ENCODE measurements around the gene CHMP4B.

The CHMP4B gene

GRCh38 chr20:33866398-33867100, 55.4 kb downstream of the CHMP4B start:
- no peak overlapping the region for H3K4me3 ChIP-seq (ENCODE audit: low read length)
- H3K36me3 ChIP-seq (ENCODE audit: insufficient read depth, low read length): no peaks in the 10 kb centered on the region
- H3K27me3 ChIP-seq (ENCODE audit: insufficient read depth, low read length): no peaks in the 10 kb centered on the region
- H3K9me3 ChIP-seq (ENCODE audit: insufficient read depth, low read depth, low read length): no peaks in the 10 kb centered on the region
- 90% methylated on average over 11 of the region's 11 CpGs for WGBS
- no peak overlapping the region for H3K27ac ChIP-seq (ENCODE audit: low read depth, low read length)
- H3K9ac ChIP-seq (ENCODE audit: low read depth, low read length): no peak overlapping the region
- peaks cover 3% of the 10 kb centered on the region; the same call in 1 of the 2 replicates for H3K4me1 ChIP-seq (ENCODE audit: insufficient read depth, low read length)

GRCh38 chr20:33868042-33868441, 56.9 kb downstream of the CHMP4B start:
- H3K27ac ChIP-seq (ENCODE audit: low read depth, low read length): no peak overlapping the region
- no peaks in the 10 kb centered on the region for H3K36me3 ChIP-seq (ENCODE audit: insufficient read depth, low read length)
- WGBS: 90% methylated on average over 7 of the region's 7 CpGs
- H3K4me3 ChIP-seq (ENCODE audit: low read length): no peak overlapping the region
- H3K9ac ChIP-seq (ENCODE audit: low read depth, low read length): no peak overlapping the region
- H3K9me3 ChIP-seq (ENCODE audit: insufficient read depth, low read depth, low read length): no peaks in the 10 kb centered on the region
- peaks cover 3% of the 10 kb centered on the region; the same call in 1 of the 2 replicates for H3K4me1 ChIP-seq (ENCODE audit: insufficient read depth, low read length)
- no peaks in the 10 kb centered on the region for H3K27me3 ChIP-seq (ENCODE audit: insufficient read depth, low read length)

GRCh38 chr20:33868595-33868994, 57.4 kb downstream of the CHMP4B start:
- H3K27me3 ChIP-seq (ENCODE audit: insufficient read depth, low read length): no peaks in the 10 kb centered on the region
- no peak overlapping the region for H3K9ac ChIP-seq (ENCODE audit: low read depth, low read length)
- no peaks in the 10 kb centered on the region for H3K36me3 ChIP-seq (ENCODE audit: insufficient read depth, low read length)
- no peak overlapping the region for H3K27ac ChIP-seq (ENCODE audit: low read depth, low read length)
- H3K4me1 ChIP-seq (ENCODE audit: insufficient read depth, low read length): no peaks in the 10 kb centered on the region
- H3K4me3 ChIP-seq (ENCODE audit: low read length): no peak overlapping the region
- 90% methylated on average over 6 of the region's 6 CpGs for WGBS
- no peaks in the 10 kb centered on the region for H3K9me3 ChIP-seq (ENCODE audit: insufficient read depth, low read depth, low read length)

- no peaks in the 10 kb centered on the region for H3K4me1 ChIP-seq (ENCODE audit: insufficient read depth, low read length)
- no peaks in the 10 kb centered on the region for H3K27me3 ChIP-seq (ENCODE audit: insufficient read depth, low read length)
- no peak overlapping the region for H3K27ac ChIP-seq (ENCODE audit: low read depth, low read length)
- 87% methylated on average over 5 of the region's 5 CpGs for WGBS
- H3K36me3 ChIP-seq (ENCODE audit: insufficient read depth, low read length): no peaks in the 10 kb centered on the region
- H3K9me3 ChIP-seq (ENCODE audit: insufficient read depth, low read depth, low read length): no peaks in the 10 kb centered on the region
- no peak overlapping the region for H3K9ac ChIP-seq (ENCODE audit: low read depth, low read length)
- H3K4me3 ChIP-seq (ENCODE audit: low read length): no peak overlapping the region
Measured at GRCh38 chr20:33869283-33869682, 58.1 kb downstream of the CHMP4B start.

GRCh38 chr20:33871362-33871761, 60.2 kb downstream of the CHMP4B start:
- Histone ChIP-seq H3K36me3 (ENCODE audit: insufficient read depth, low read length) (no peaks in the 10 kb centered on the region), H3K9ac (ENCODE audit: low read depth, low read length) (no peak overlapping the region), H3K4me1 (ENCODE audit: insufficient read depth, low read length) (no peaks in the 10 kb centered on the region), H3K27ac (ENCODE audit: low read depth, low read length) (no peak overlapping the region), H3K4me3 (ENCODE audit: low read length) (no peak overlapping the region), H3K27me3 (ENCODE audit: insufficient read depth, low read length) (no peaks in the 10 kb centered on the region), H3K9me3 (ENCODE audit: insufficient read depth, low read depth, low read length) (no peaks in the 10 kb centered on the region)
- 96% methylated on average over 12 of the region's 12 CpGs for WGBS

- H3K9me3 ChIP-seq (ENCODE audit: insufficient read depth, low read depth, low read length): peaks cover 6% of the 10 kb centered on the region
- no peak overlapping the region for H3K4me3 ChIP-seq (ENCODE audit: low read length)
- H3K36me3 ChIP-seq (ENCODE audit: insufficient read depth, low read length): no peaks in the 10 kb centered on the region
- 75% methylated on average over 7 of the region's 7 CpGs for WGBS
- H3K9ac ChIP-seq (ENCODE audit: low read depth, low read length): no peak overlapping the region
- H3K4me1 ChIP-seq (ENCODE audit: insufficient read depth, low read length): no peaks in the 10 kb centered on the region
- no peak overlapping the region for H3K27ac ChIP-seq (ENCODE audit: low read depth, low read length)
- H3K27me3 ChIP-seq (ENCODE audit: insufficient read depth, low read length): no peaks in the 10 kb centered on the region
Measured at GRCh38 chr20:33874129-33874528, 63.0 kb downstream of the CHMP4B start.

- H3K36me3 ChIP-seq (ENCODE audit: insufficient read depth, low read length): no peaks in the 10 kb centered on the region
- H3K9ac ChIP-seq (ENCODE audit: low read depth, low read length): no peak overlapping the region
- H3K4me3 ChIP-seq (ENCODE audit: low read length): no peak overlapping the region
- H3K27ac ChIP-seq (ENCODE audit: low read depth, low read length): no peak overlapping the region
- no peaks in the 10 kb centered on the region for H3K4me1 ChIP-seq (ENCODE audit: insufficient read depth, low read length)
- WGBS: 96% methylated on average over 7 of the region's 7 CpGs
- no peaks in the 10 kb centered on the region for H3K27me3 ChIP-seq (ENCODE audit: insufficient read depth, low read length)
- H3K9me3 ChIP-seq (ENCODE audit: insufficient read depth, low read depth, low read length): peaks cover 10% of the 10 kb centered on the region
Measured at GRCh38 chr20:33875055-33875454, 63.9 kb downstream of the CHMP4B start.

GRCh38 chr20:33875534-33876026, 64.4 kb downstream of the CHMP4B start:
- Histone ChIP-seq H3K27ac (ENCODE audit: low read depth, low read length) (no peak overlapping the region), H3K36me3 (ENCODE audit: insufficient read depth, low read length) (no peaks in the 10 kb centered on the region), H3K9ac (ENCODE audit: low read depth, low read length) (no peak overlapping the region), H3K27me3 (ENCODE audit: insufficient read depth, low read length) (no peaks in the 10 kb centered on the region), H3K4me3 (ENCODE audit: low read length) (no peak overlapping the region), H3K4me1 (ENCODE audit: insufficient read depth, low read length) (no peaks in the 10 kb centered on the region), H3K9me3 (ENCODE audit: insufficient read depth, low read depth, low read length) (peaks cover 10% of the 10 kb centered on the region)
- 93% methylated on average over 5 of the region's 6 CpGs for WGBS

GRCh38 chr20:33878583-33878982, 67.4 kb downstream of the CHMP4B start:
- Histone ChIP-seq H3K27ac (ENCODE audit: low read depth, low read length) (no peak overlapping the region), H3K4me1 (ENCODE audit: insufficient read depth, low read length) (no peaks in the 10 kb centered on the region), H3K36me3 (ENCODE audit: insufficient read depth, low read length) (no peaks in the 10 kb centered on the region), H3K9me3 (ENCODE audit: insufficient read depth, low read depth, low read length) (peaks cover 10% of the 10 kb centered on the region), H3K27me3 (ENCODE audit: insufficient read depth, low read length) (no peaks in the 10 kb centered on the region), H3K9ac (ENCODE audit: low read depth, low read length) (no peak overlapping the region), H3K4me3 (ENCODE audit: low read length) (no peak overlapping the region)
- 96% methylated on average over 2 of the region's 2 CpGs for WGBS

GRCh38 chr20:33880396-33880795, 69.2 kb downstream of the CHMP4B start:
- Histone ChIP-seq H3K4me1 (ENCODE audit: insufficient read depth, low read length) (no peaks in the 10 kb centered on the region), H3K9ac (ENCODE audit: low read depth, low read length) (no peak overlapping the region), H3K4me3 (ENCODE audit: low read length) (no peak overlapping the region), H3K27me3 (ENCODE audit: insufficient read depth, low read length) (no peaks in the 10 kb centered on the region), H3K36me3 (ENCODE audit: insufficient read depth, low read length) (no peaks in the 10 kb centered on the region), H3K9me3 (ENCODE audit: insufficient read depth, low read depth, low read length) (peaks cover 10% of the 10 kb centered on the region), H3K27ac (ENCODE audit: low read depth, low read length) (no peak overlapping the region)
- WGBS: 95% methylated on average over 4 of the region's 4 CpGs

- Histone ChIP-seq H3K36me3 (ENCODE audit: insufficient read depth, low read length) (no peaks in the 10 kb centered on the region), H3K27me3 (ENCODE audit: insufficient read depth, low read length) (no peaks in the 10 kb centered on the region), H3K4me3 (ENCODE audit: low read length) (no peak overlapping the region), H3K4me1 (ENCODE audit: insufficient read depth, low read length) (no peaks in the 10 kb centered on the region), H3K9me3 (ENCODE audit: insufficient read depth, low read depth, low read length) (peaks cover 10% of the 10 kb centered on the region), H3K9ac (ENCODE audit: low read depth, low read length) (no peak overlapping the region), H3K27ac (ENCODE audit: low read depth, low read length) (no peak overlapping the region)
- 86% methylated on average over 6 of the region's 6 CpGs for WGBS
Measured at GRCh38 chr20:33881989-33882388, 70.8 kb downstream of the CHMP4B start.

GRCh38 chr20:33882481-33882880, 71.3 kb downstream of the CHMP4B start:
- H3K9ac ChIP-seq (ENCODE audit: low read depth, low read length): no peak overlapping the region

More at GRCh38 chr20:33882481-33882880, 71.3 kb downstream of the CHMP4B start:
- Histone ChIP-seq H3K36me3 (ENCODE audit: insufficient read depth, low read length) (no peaks in the 10 kb centered on the region), H3K27me3 (ENCODE audit: insufficient read depth, low read length) (no peaks in the 10 kb centered on the region), H3K4me1 (ENCODE audit: insufficient read depth, low read length) (no peaks in the 10 kb centered on the region), H3K4me3 (ENCODE audit: low read length) (no peak overlapping the region), H3K27ac (ENCODE audit: low read depth, low read length) (no peak overlapping the region), H3K9me3 (ENCODE audit: insufficient read depth, low read depth, low read length) (peaks cover 10% of the 10 kb centered on the region)
- WGBS: 86% methylated on average over 10 of the region's 10 CpGs

Data from HUES64 (cell line).